Lung (tissue), 12 donors: ENCODE results near the gene FGF14. TPM values are rescaled to one million over a fixed set of nuclear protein-coding genes. Genes with fewer than 3 reads are reported as not detected.

Source experiments
- ATAC-seq: fragments of 200-7000 bp; cut with Tn5 transposase; one replicate; pipeline ENCODE4 v1.9.1; 2020; ENCODE audit warnings: moderate number of reproducible peaks; ENCODE audit not compliant: insufficient read depth, low FRiP score
- DNase-seq, 3 donors: peaks; one replicate each; pipeline ENCODE4 v3.0.0-alpha.2; 2013 to 2017
- H3K27ac ChIP-seq, 2 donors: one replicate each; pipeline ENCODE4 v1.5.1; 2013; ENCODE audit warnings: mild to moderate bottlenecking in 2 of 2, moderate library complexity in 2 of 2, control low read depth in 1 of 2, inconsistent platforms in 1 of 2, low read depth in 1 of 2, low read length in 1 of 2
- H3K27me3 ChIP-seq, 3 donors: one replicate each; pipeline ENCODE4 v1.5.1; 2013; ENCODE audit warnings: low read length in 2 of 3; ENCODE audit not compliant: control insufficient read depth in 3 of 3, insufficient read depth in 3 of 3
- H3K36me3 ChIP-seq, 4 donors: one replicate each; pipeline ENCODE4 v1.5.1; 2013; ENCODE audit warnings: low read length in 4 of 4, mild to moderate bottlenecking in 1 of 4, moderate library complexity in 1 of 4; ENCODE audit not compliant: control insufficient read depth in 4 of 4, insufficient read depth in 4 of 4
- H3K4me1 ChIP-seq, 5 donors: one replicate each; pipeline ENCODE4 v1.5.1; 2013; ENCODE audit warnings: low read length in 5 of 5, mild to moderate bottlenecking in 2 of 5, moderate library complexity in 1 of 5; ENCODE audit not compliant: control insufficient read depth in 5 of 5, insufficient read depth in 5 of 5
- H3K4me3 ChIP-seq: one replicate; pipeline ENCODE4 v1.5.1; 2013; ENCODE audit warnings: mild to moderate bottlenecking, control low read depth, moderate library complexity
- H3K9ac ChIP-seq, 2 donors: one replicate each; pipeline ENCODE4 v1.5.1; 2013; ENCODE audit warnings: low read length in 2 of 2, control low read depth in 1 of 2; ENCODE audit not compliant: insufficient read depth in 1 of 2
- H3K9me3 ChIP-seq, 4 donors: one replicate each; pipeline ENCODE4 v1.5.1; 2013; ENCODE audit warnings: low read length in 3 of 4, mild to moderate bottlenecking in 1 of 4, moderate library complexity in 1 of 4; ENCODE audit not compliant: control insufficient read depth in 4 of 4, insufficient read depth in 3 of 4
- CTCF ChIP-seq: IDR thresholded peaks from 2 replicates; pipeline ENCODE4 v1.5.1; 2012; ENCODE audit warnings: mild to moderate bottlenecking; ENCODE audit errors: control extremely low read depth, extremely low read depth
- WGBS, 2 donors: extraction: QIAGEN DNeasy Blood & Tissue Kit; methylation state at CpG; one replicate each; pipeline ENCODE4 v1.1.7; 2013; 5-methylcytosine and 5-hydroxymethylcytosine counted together
- polyA plus RNA-seq, 2 donors: library from polyadenylated mRNA; stranded (reverse); fragments of 200-250 nt; gene quantifications; one replicate each; pipeline ENCODE4 v1.2.1, GENCODE V29; 2013
- total RNA-seq, 2 donors: library from RNA; depleted of rRNA in 1 of 2; stranded (reverse); fragments of >200 nt in 1 of 2; gene quantifications; one replicate each; pipeline ENCODE4 v1.2.1, GENCODE V29; 2014 to 2021
- donor health status: control.
- donor health status: control.
- donor health status: Bipolar disorder and iron deficiency.
- donor health status: healthy.
- donor health status: DM: yes; HTN: yes; CAD: no.

The FGF14 gene
- total and polyA plus RNA-seq, 4 donors, result 0.59 to 12.9 (median 2.3) TPM

- H3K9me3 ChIP-seq, result peaks cover 0 to 2% (median 0%) of the 10 kb centered on the region in 4 donors
- 13 to 47% methylated on average over 1 of the region's 1 CpG for WGBS, 2 donors
- H3K36me3 ChIP-seq, result no peaks in the 10 kb centered on the region
- TF ChIP-seq CTCF, result no peak
- H3K27ac ChIP-seq, result no peak overlapping the region
- DNase-seq (no peak), ATAC-seq (no peak)
- no peak overlapping the region for H3K9ac ChIP-seq
- H3K27me3 ChIP-seq, result no peaks in the 10 kb centered on the region
- no peaks in the 10 kb centered on the region for H3K4me1 ChIP-seq
- H3K4me3 ChIP-seq, result no peak overlapping the region
Observed at GRCh38 chr13:102191951-102192502, 209.8 kb downstream of the FGF14 start.

GRCh38 chr13:102190930-102191329, 210.9 kb downstream of the FGF14 start:
- no peak for TF ChIP-seq CTCF
- no peaks in the 10 kb centered on the region for H3K36me3 ChIP-seq
- DNase-seq (no peak), ATAC-seq (no peak)
- H3K4me1 ChIP-seq, result no peaks in the 10 kb centered on the region
- no peak overlapping the region for H3K9ac ChIP-seq
- no peak overlapping the region for H3K27ac ChIP-seq
- peaks cover 0 to 2% (median 0%) of the 10 kb centered on the region in 4 donors for H3K9me3 ChIP-seq
- WGBS, 2 donors, result 80 to 92% methylated on average over 2 of the region's 2 CpGs
- H3K4me3 ChIP-seq, result no peak overlapping the region
- H3K27me3 ChIP-seq, result no peaks in the 10 kb centered on the region

- Histone ChIP-seq H3K9me3 (peaks cover 0 to 2% (median 0%) of the 10 kb centered on the region in 4 donors), H3K36me3 (no peaks in the 10 kb centered on the region), H3K4me3 (no peak overlapping the region), H3K9ac (no peak overlapping the region), H3K27me3 (peaks cover 0 to 2% (median 0%) of the 10 kb centered on the region in 3 donors), H3K4me1 (no peaks in the 10 kb centered on the region), H3K27ac (no peak overlapping the region)
- 70 to 88% methylated on average over 4 of the region's 4 CpGs for WGBS, 2 donors
- no peak for TF ChIP-seq CTCF
- DNase-seq (no peak), ATAC-seq (no peak)
Observed at GRCh38 chr13:102187313-102187712, 214.5 kb downstream of the FGF14 start.
